ENCODE results near the gene CTDSPL.

- TF ChIP-seq POLR2A (IDR thresholded peaks at IDR 0.05; ENCODE audit: low read length) (no peak), GATA1 (IDR thresholded peaks at IDR 0.05; ENCODE audit: low read depth, low read length) (no peak)
Observed at GRCh38 chr3:38008191-38008701, 146.6 kb downstream of the CTDSPL start.
